Activated CD4-positive, alpha-beta T cell treated with anti-CD3 and anti-CD28 coated beads, Interleukin-2, amount 10 ng/mL, durations not matched to agents 24 days and 14 days (primary cell): Measurements from ENCODE around the gene RPS5. TPM values are rescaled to one million over a fixed set of nuclear protein-coding genes. Genes with fewer than 3 reads are reported as not detected.
A peak's percentile ranks its signal among the peaks of the same experiment; 100 is the strongest.
"Not testable (repeated sequence)": the region's sequence is repeated elsewhere in the genome, so short reads cannot be mapped to it uniquely, and the experiment has no call there.

Experiments
- DNase-seq: peaks from one replicate; pipeline ENCODE4 v3.0.0; 2022
- H3K27ac Mint-ChIP-seq: one replicate; pipeline ENCODE4 v1.8.0; 2022; ENCODE audit warnings: mild to moderate bottlenecking, mixed read lengths
- H3K27me3 Mint-ChIP-seq: one replicate; pipeline ENCODE4 v1.8.0; 2022; ENCODE audit warnings: mixed read lengths
- H3K36me3 Mint-ChIP-seq: one replicate; pipeline ENCODE4 v1.8.0; 2022; ENCODE audit warnings: low read depth, mild to moderate bottlenecking, mixed read lengths
- H3K4me1 Mint-ChIP-seq: one replicate; pipeline ENCODE4 v1.8.0; 2021; ENCODE audit warnings: mixed read lengths
- H3K4me3 Mint-ChIP-seq: one replicate; pipeline ENCODE4 v1.8.0; 2022; ENCODE audit warnings: mild to moderate bottlenecking, moderate library complexity, mixed read lengths
- H3K9me3 Mint-ChIP-seq: one replicate; pipeline ENCODE4 v1.8.0; 2021; ENCODE audit warnings: mixed read lengths
- intact Hi-C: fragments of 100-400 bp; cut with micrococcal nuclease; formaldehyde crosslinking; loops from one replicate; pipeline ENCODE4 v1.15.1; 2023
- total RNA-seq: library from RNA; stranded (reverse); gene quantifications from 2 replicates; pipeline ENCODE4 v1.2.3, GENCODE V29; 2022

Gene RPS5
- total RNA-seq, 1 donor from 2014 or later, result 1,288 TPM

GRCh38 chr19:58399903-58400302 lies 12.8 kb downstream of the RPS5 start:
- no peaks in the 10 kb centered on the region for H3K9me3 Mint-ChIP-seq
- H3K27me3 Mint-ChIP-seq, result peaks cover 7% of the 10 kb centered on the region

GRCh38 chr19:58400316-58400915 lies 13.3 kb downstream of the RPS5 start:
- peaks cover 7% of the 10 kb centered on the region for H3K27me3 Mint-ChIP-seq
- H3K27ac Mint-ChIP-seq, result no peak overlapping the region
- peak overlapping the region; percentile 91 for H3K4me3 Mint-ChIP-seq
- H3K4me1 Mint-ChIP-seq, result peaks cover 13% of the 10 kb centered on the region
- intact Hi-C loops, result loop anchor here (2.0 kb wide), 1 partner anchor 118 kb away; the partner anchor contains the start of gene ZBTB45
- peaks cover 8% of the 10 kb centered on the region for H3K36me3 Mint-ChIP-seq
- H3K9me3 Mint-ChIP-seq, result no peaks in the 10 kb centered on the region
- DNase-seq, result peak; percentile 64

More at GRCh38 chr19:58399903-58400302, 12.8 kb downstream of the RPS5 start:
- peaks cover 14% of the 10 kb centered on the region for H3K4me1 Mint-ChIP-seq
- H3K4me3 Mint-ChIP-seq, result peak overlapping the region; percentile 91
- DNase-seq, result no peak
- intact Hi-C loops, result loop anchor here (2.0 kb wide), 1 partner anchor 119 kb away; the partner anchor contains the start of gene ZBTB45
- H3K36me3 Mint-ChIP-seq, result peaks cover 11% of the 10 kb centered on the region
- no peak overlapping the region for H3K27ac Mint-ChIP-seq

GRCh38 chr19:58400916-58401839 lies 14.1 kb downstream of the RPS5 start:
- H3K27me3 Mint-ChIP-seq, result peaks cover 7% of the 10 kb centered on the region
- peaks cover 10% of the 10 kb centered on the region for H3K4me1 Mint-ChIP-seq
- peak overlapping the region; percentile 91 for H3K4me3 Mint-ChIP-seq
- H3K36me3 Mint-ChIP-seq, result peaks cover 3% of the 10 kb centered on the region
- H3K27ac Mint-ChIP-seq, result peak overlapping the region; percentile 90
- H3K9me3 Mint-ChIP-seq, result no peaks in the 10 kb centered on the region
- intact Hi-C loops, result loop anchor here (1.0 to 2.0 kb wide), 6 partner anchors 14 to 118 kb away; partner anchors contain the start of genes RPS5, ZBTB45, ZNF446 and ZNF497
- peak; percentile 100 for DNase-seq

- peaks cover 7% of the 10 kb centered on the region for H3K27me3 Mint-ChIP-seq
- intact Hi-C loops, result loop anchor here (1.0 to 2.0 kb wide), 6 partner anchors 15 to 117 kb away; partner anchors contain the start of genes RPS5, ZBTB45, ZNF446 and ZNF497
- no peaks in the 10 kb centered on the region for H3K9me3 Mint-ChIP-seq
- H3K36me3 Mint-ChIP-seq, result peaks cover 4% of the 10 kb centered on the region
- H3K27ac Mint-ChIP-seq, result no peak overlapping the region
- peak overlapping the region; percentile 91 for H3K4me3 Mint-ChIP-seq
- DNase-seq, result peak; percentile 72
- H3K4me1 Mint-ChIP-seq, result peaks cover 15% of the 10 kb centered on the region
These were observed 14.9 kb downstream of the RPS5 start for GRCh38 chr19:58401840-58402421.

GRCh38 chr19:58403920-58404478 lies 16.9 kb downstream of the RPS5 start:
- peaks cover 28% of the 10 kb centered on the region for H3K4me1 Mint-ChIP-seq
- intact Hi-C loops, H3K36me3 Mint-ChIP-seq, H3K27ac Mint-ChIP-seq, H3K9me3 Mint-ChIP-seq, DNase-seq, H3K4me3 Mint-ChIP-seq, H3K27me3 Mint-ChIP-seq: not testable (repeated sequence)

GRCh38 chr19:58406818-58407657 lies 20.0 kb downstream of the RPS5 start:
- Mint-ChIP-seq H3K4me1 (peaks cover 35% of the 10 kb centered on the region), H3K9me3 (no peaks in the 10 kb centered on the region), H3K4me3 (peak overlapping the region; percentile 88), H3K36me3 (peaks cover 6% of the 10 kb centered on the region), H3K27ac (peak overlapping the region; percentile 92), H3K27me3 (no peaks in the 10 kb centered on the region)
- DNase-seq, result peak; percentile 59
- intact Hi-C loops, result loop anchor here (5.0 kb wide), 1 partner anchor 100 kb away; the partner anchor contains the start of gene ERVK3-1

GRCh38 chr19:58407658-58408151 lies 20.6 kb downstream of the RPS5 start:
- H3K27ac Mint-ChIP-seq, result peak overlapping the region; percentile 92
- H3K4me3 Mint-ChIP-seq, result peak overlapping the region; percentile 88
- H3K27me3 Mint-ChIP-seq, result no peaks in the 10 kb centered on the region
- no peak for DNase-seq
- no peaks in the 10 kb centered on the region for H3K9me3 Mint-ChIP-seq
- H3K4me1 Mint-ChIP-seq, result peaks cover 35% of the 10 kb centered on the region
- H3K36me3 Mint-ChIP-seq, result peaks cover 10% of the 10 kb centered on the region
- intact Hi-C loops, result loop anchor here (1.0 to 5.0 kb wide), 6 partner anchors 20 to 100 kb away; partner anchors contain the start of genes ERVK3-1, RPS5, ZNF132 and ZNF324B

- Mint-ChIP-seq H3K27me3 (no peaks in the 10 kb centered on the region), H3K4me1 (peaks cover 32% of the 10 kb centered on the region), H3K9me3 (no peaks in the 10 kb centered on the region), H3K36me3 (peaks cover 13% of the 10 kb centered on the region), H3K4me3 (peak within 1 kb of the TSS; percentile 88), H3K27ac (peak within 1 kb of the TSS; percentile 92)
- intact Hi-C loops, result loop anchor here (1.0 to 5.0 kb wide), 6 partner anchors 21 to 101 kb away; partner anchors contain the start of genes ERVK3-1, RPS5, ZNF132 and ZNF324B
- DNase-seq, result peak; percentile 98
These were observed 21.3 kb downstream of the RPS5 start, which contains the start of gene ZNF584 for GRCh38 chr19:58408152-58409009. Gene ZNF584, plus strand, starts transcription at chr19:58408649. Its CDS starts 499 bp downstream, at chr19:58409148.

- H3K9me3 Mint-ChIP-seq, result no peaks in the 10 kb centered on the region
- intact Hi-C loops, result loop anchor here (2.0 to 5.0 kb wide), 3 partner anchors 42 to 102 kb away; partner anchors contain the start of genes ERVK3-1, ZNF324B and ZNF446
- no peaks in the 10 kb centered on the region for H3K27me3 Mint-ChIP-seq
- peak overlapping the region; percentile 76 for H3K27ac Mint-ChIP-seq
- peaks cover 29% of the 10 kb centered on the region for H3K4me1 Mint-ChIP-seq
- peaks cover 15% of the 10 kb centered on the region for H3K36me3 Mint-ChIP-seq
- peak; percentile 75 for DNase-seq
- peak overlapping the region; percentile 88 for H3K4me3 Mint-ChIP-seq
These were observed 22.1 kb downstream of the RPS5 start for GRCh38 chr19:58409010-58409790.

- no peak overlapping the region for H3K4me3 Mint-ChIP-seq
- H3K4me1 Mint-ChIP-seq, result no peaks in the 10 kb centered on the region
- intact Hi-C loops, result no loop called here
- peaks cover 19% of the 10 kb centered on the region for H3K9me3 Mint-ChIP-seq
- H3K27me3 Mint-ChIP-seq, result no peaks in the 10 kb centered on the region
- DNase-seq, result no peak
- peaks cover 68% of the 10 kb centered on the region for H3K36me3 Mint-ChIP-seq
- H3K27ac Mint-ChIP-seq, result no peak overlapping the region
These were observed 29.5 kb downstream of the RPS5 start for GRCh38 chr19:58416604-58417003.

GRCh38 chr19:58417071-58417470 lies 30.0 kb downstream of the RPS5 start:
- Mint-ChIP-seq H3K36me3 (peaks cover 69% of the 10 kb centered on the region), H3K9me3 (peaks cover 19% of the 10 kb centered on the region), H3K4me1 (no peaks in the 10 kb centered on the region), H3K27me3 (no peaks in the 10 kb centered on the region), H3K27ac (no peak overlapping the region), H3K4me3 (no peak overlapping the region)
- DNase-seq, result no peak
- intact Hi-C loops, result no loop called here
